ENCODE measurements around the gene IKZF2. TPM values are rescaled to one million over a fixed set of nuclear protein-coding genes. Genes with fewer than 3 reads are reported as not detected.
A peak's percentile ranks its signal among the peaks of the same experiment; 100 is the strongest.

Gene IKZF2
- total RNA-seq, 2 donors from 2014 or later = 16.2 to 26.5 TPM

GRCh38 chr2:213162516-213163118 lies 11.2 kb upstream of the IKZF2 start:
- Histone ChIP-seq H3K27ac (no peak overlapping the region), H3K4me1 (ENCODE audit: control insufficient read depth in 1 of 2, low read depth in 2 of 2) (peaks cover 3 to 17% of the 10 kb centered on the region in 2 donors), H3K36me3 (no peaks in the 10 kb centered on the region), H3K9me3 (no peaks in the 10 kb centered on the region), H3K4me3 (no peak overlapping the region), H3K27me3 (replicated peaks; ENCODE audit: insufficient read depth) (no peaks in the 10 kb centered on the region)
- TF ChIP-seq, protein P1, sequence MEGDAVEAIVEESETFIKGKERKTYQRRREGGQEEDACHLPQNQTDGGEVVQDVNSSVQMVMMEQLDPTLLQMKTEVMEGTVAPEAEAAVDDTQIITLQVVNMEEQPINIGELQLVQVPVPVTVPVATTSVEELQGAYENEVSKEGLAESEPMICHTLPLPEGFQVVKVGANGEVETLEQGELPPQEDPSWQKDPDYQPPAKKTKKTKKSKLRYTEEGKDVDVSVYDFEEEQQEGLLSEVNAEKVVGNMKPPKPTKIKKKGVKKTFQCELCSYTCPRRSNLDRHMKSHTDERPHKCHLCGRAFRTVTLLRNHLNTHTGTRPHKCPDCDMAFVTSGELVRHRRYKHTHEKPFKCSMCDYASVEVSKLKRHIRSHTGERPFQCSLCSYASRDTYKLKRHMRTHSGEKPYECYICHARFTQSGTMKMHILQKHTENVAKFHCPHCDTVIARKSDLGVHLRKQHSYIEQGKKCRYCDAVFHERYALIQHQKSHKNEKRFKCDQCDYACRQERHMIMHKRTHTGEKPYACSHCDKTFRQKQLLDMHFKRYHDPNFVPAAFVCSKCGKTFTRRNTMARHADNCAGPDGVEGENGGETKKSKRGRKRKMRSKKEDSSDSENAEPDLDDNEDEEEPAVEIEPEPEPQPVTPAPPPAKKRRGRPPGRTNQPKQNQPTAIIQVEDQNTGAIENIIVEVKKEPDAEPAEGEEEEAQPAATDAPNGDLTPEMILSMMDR (IDR thresholded peaks at IDR 0.05) = no peak
- DNase-seq (ENCODE audit: low spot score) (no peak), ATAC-seq (ENCODE audit: insufficient number of reproducible peaks, low FRiP score, low read depth) (peak; percentile 3)

- H3K27ac ChIP-seq = peak overlapping the region in 1 of 2 donors; percentile 16
- peak; percentile 64 for ATAC-seq (ENCODE audit: insufficient number of reproducible peaks, low FRiP score, low read depth)
Observed at GRCh38 chr2:213161759-213162515, 10.5 kb upstream of the IKZF2 start.

GRCh38 chr2:213159768-213160167 lies 8.4 kb upstream of the IKZF2 start:
- peaks cover 3 to 17% of the 10 kb centered on the region in 2 donors for H3K4me1 ChIP-seq (ENCODE audit: control insufficient read depth in 1 of 2, low read depth in 2 of 2)
- no peak overlapping the region for H3K4me3 ChIP-seq
- TF ChIP-seq, protein P1 (IDR thresholded peaks at IDR 0.05) = no peak
- H3K36me3 ChIP-seq = no peaks in the 10 kb centered on the region
- ATAC-seq (ENCODE audit: insufficient number of reproducible peaks, low FRiP score, low read depth) (no peak), DNase-seq (ENCODE audit: low spot score) (no peak)
- H3K27me3 ChIP-seq (replicated peaks; ENCODE audit: insufficient read depth) = no peaks in the 10 kb centered on the region
- no peak overlapping the region for H3K27ac ChIP-seq
- H3K9me3 ChIP-seq = no peaks in the 10 kb centered on the region

More at GRCh38 chr2:213161759-213162515, 10.5 kb upstream of the IKZF2 start:
- Histone ChIP-seq H3K4me3 (no peak overlapping the region), H3K9me3 (no peaks in the 10 kb centered on the region), H3K27me3 (replicated peaks; ENCODE audit: insufficient read depth) (no peaks in the 10 kb centered on the region), H3K36me3 (no peaks in the 10 kb centered on the region), H3K4me1 (ENCODE audit: control insufficient read depth in 1 of 2, low read depth in 2 of 2) (peaks cover 3 to 17% of the 10 kb centered on the region in 2 donors)
- TF ChIP-seq, protein P1 (IDR thresholded peaks at IDR 0.05) = no peak
- DNase-seq (ENCODE audit: low spot score) = no peak

DNA sequence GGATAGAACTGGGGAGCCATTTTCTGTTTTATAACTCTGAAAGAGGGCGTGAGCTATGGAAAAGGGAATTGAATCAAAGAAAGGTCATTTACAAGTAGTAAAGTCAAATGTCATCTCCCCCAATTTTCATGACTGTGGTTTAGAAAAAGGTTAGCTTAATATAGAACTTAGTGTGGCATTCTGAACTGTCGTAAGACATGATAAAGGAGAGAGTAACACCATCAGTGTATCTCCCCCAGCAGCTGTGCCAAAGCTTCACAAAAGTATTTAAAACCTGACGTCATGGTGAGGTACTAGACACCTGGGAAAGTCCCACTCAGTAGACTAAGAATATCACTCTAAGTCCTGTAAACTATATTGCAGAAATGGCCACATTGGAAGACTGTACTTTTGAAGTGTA lies 5.8 kb upstream of the IKZF2 start:
- ATAC-seq (ENCODE audit: insufficient number of reproducible peaks, low FRiP score, low read depth) (no peak), DNase-seq (ENCODE audit: low spot score) (no peak)
- Histone ChIP-seq H3K4me3 (no peak overlapping the region), H3K27me3 (replicated peaks; ENCODE audit: insufficient read depth) (no peaks in the 10 kb centered on the region), H3K9me3 (no peaks in the 10 kb centered on the region), H3K4me1 (ENCODE audit: control insufficient read depth in 1 of 2, low read depth in 2 of 2) (peaks cover 5 to 25% of the 10 kb centered on the region in 2 donors), H3K27ac (no peak overlapping the region), H3K36me3 (no peaks in the 10 kb centered on the region)
- TF ChIP-seq, protein P1 (IDR thresholded peaks at IDR 0.05) = no peak

DNA sequence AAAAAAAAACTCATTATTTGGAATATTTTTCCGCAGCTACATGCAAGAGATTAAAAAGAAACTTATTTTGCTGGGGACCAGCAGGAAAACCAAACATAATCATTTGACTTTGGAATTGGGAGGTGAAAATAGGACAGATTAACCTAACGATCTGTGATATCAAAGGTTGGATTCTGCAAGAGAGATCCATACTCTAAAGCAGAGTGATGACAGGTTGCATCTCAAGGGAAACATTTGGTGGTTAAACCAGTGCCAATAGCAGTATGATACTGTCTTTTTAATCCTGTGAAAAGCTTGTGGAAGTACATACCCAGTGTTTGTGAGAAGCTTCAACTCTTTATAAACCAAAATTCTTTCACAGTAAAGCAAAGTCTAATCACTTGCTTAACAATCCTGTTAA lies 5.3 kb upstream of the IKZF2 start:
- no peak overlapping the region for H3K4me3 ChIP-seq
- H3K27me3 ChIP-seq (replicated peaks; ENCODE audit: insufficient read depth) = no peaks in the 10 kb centered on the region
- TF ChIP-seq, protein P1 (IDR thresholded peaks at IDR 0.05) = no peak
- H3K36me3 ChIP-seq = no peaks in the 10 kb centered on the region
- peaks cover 4 to 19% of the 10 kb centered on the region in 2 donors for H3K4me1 ChIP-seq (ENCODE audit: control insufficient read depth in 1 of 2, low read depth in 2 of 2)
- no peak for DNase-seq (ENCODE audit: low spot score)
- H3K27ac ChIP-seq = no peak overlapping the region
- ATAC-seq (ENCODE audit: insufficient number of reproducible peaks, low FRiP score, low read depth) = no peak
- no peaks in the 10 kb centered on the region for H3K9me3 ChIP-seq

Data from thoracic aorta (tissue), 2 donors.